SU-DHL-6 (cell line): ENCODE data around the gene RBL2.
A peak's percentile ranks its signal among the peaks of the same experiment; 100 is the strongest.
"Not testable (repeated sequence)": the region's sequence is repeated elsewhere in the genome, so short reads cannot be mapped to it uniquely, and the experiment has no call there.

ENCODE experiments used
- H2AFZ ChIP-seq: fragments of 200-600 bp; sonication (generic); 2 replicates; pipeline ENCODE4 v1.6.1; 2014; ENCODE audit warnings: low read depth, mild to moderate bottlenecking, moderate library complexity, mixed read lengths, antibody characterized with exemption, low read length; ENCODE audit not compliant: severe bottlenecking
- H3F3A ChIP-seq: fragments of 200-600 bp; shearing (Covaris generic); 2 replicates; pipeline ENCODE4 v1.6.0; 2016; ENCODE audit warnings: antibody characterized with exemption, mild to moderate bottlenecking; ENCODE audit not compliant: insufficient read depth
- H3K27ac ChIP-seq: fragments of 200-600 bp; sonication (generic); 2 replicates; pipeline ENCODE4 v1.5.1; 2016; ENCODE audit warnings: low read depth, mild to moderate bottlenecking, low read length, moderate library complexity, mixed read lengths
- H3K27me3 ChIP-seq: fragments of 200-600 bp; sonication (generic), shearing (Covaris generic); 2 replicates; pipeline ENCODE4 v1.6.0; 2014; ENCODE audit warnings: mild to moderate bottlenecking, low read length
- H3K36me3 ChIP-seq: fragments of 200-600 bp; sonication (generic); 2 replicates; pipeline ENCODE4 v1.6.1; 2014; ENCODE audit warnings: mild to moderate bottlenecking, low read length, mixed read lengths
- H3K4me2 ChIP-seq: fragments of 300-600, 200-600 bp; shearing (Covaris generic), sonication (generic); 2 replicates; pipeline ENCODE4 v1.6.0; 2014; ENCODE audit warnings: low read length, low read depth, mild to moderate bottlenecking; ENCODE audit not compliant: poor library complexity, severe bottlenecking
- H3K4me3 ChIP-seq: fragments of 200-600 bp; sonication (generic); 2 replicates; pipeline ENCODE4 v1.5.1; 2014; ENCODE audit warnings: antibody characterized with exemption, low read length, mild to moderate bottlenecking, mixed read lengths; ENCODE audit not compliant: insufficient read depth, poor library complexity, severe bottlenecking
- H3K79me2 ChIP-seq: fragments of 200-600 bp; sonication (generic); 2 replicates; pipeline ENCODE4 v1.6.1; 2014; ENCODE audit warnings: mild to moderate bottlenecking, low read length, moderate library complexity; ENCODE audit not compliant: insufficient read depth
- H3K9ac ChIP-seq: fragments of 200-600 bp; sonication (generic); 2 replicates; pipeline ENCODE4 v1.7.0; 2014; ENCODE audit warnings: mild to moderate bottlenecking, low read length
- H3K9me2 ChIP-seq: fragments of 200-600 bp; sonication (generic); replicated peaks from 2 replicates; pipeline ENCODE4 v1.6.1; 2014; ENCODE audit warnings: low read length; ENCODE audit not compliant: insufficient read depth
- H3K9me3 ChIP-seq: fragments of 200-600 bp; sonication (generic); 2 replicates; pipeline ENCODE4 v1.6.1; 2014; ENCODE audit warnings: low read length, mixed read lengths; ENCODE audit not compliant: insufficient read depth
- H4K20me1 ChIP-seq: fragments of 200-600 bp; sonication (generic); 2 replicates; pipeline ENCODE4 v1.6.1; 2014; ENCODE audit warnings: low read depth, mild to moderate bottlenecking, antibody characterized with exemption, low read length, moderate library complexity, mixed read lengths
- EZH2phosphoT487 ChIP-seq: fragments of 200-600 bp; sonication (generic), shearing (Covaris generic); conservative IDR thresholded peaks from 2 replicates; pipeline ENCODE4 v1.6.1; 2018; ENCODE audit warnings: mild to moderate bottlenecking, antibody characterized with exemption, low read length, moderate library complexity, mixed read lengths
- TF ChIP-seq, protein P1 (sequence below): fragments of 200-600 bp; sonication (generic); IDR thresholded peaks from one replicate; pipeline ENCODE4 v1.5.1; 2017; ENCODE audit warnings: antibody characterized with exemption, mild to moderate bottlenecking, low read length, moderate library complexity; ENCODE audit not compliant: insufficient read depth, poor library complexity, severe bottlenecking

RBL2 gene

DNA sequence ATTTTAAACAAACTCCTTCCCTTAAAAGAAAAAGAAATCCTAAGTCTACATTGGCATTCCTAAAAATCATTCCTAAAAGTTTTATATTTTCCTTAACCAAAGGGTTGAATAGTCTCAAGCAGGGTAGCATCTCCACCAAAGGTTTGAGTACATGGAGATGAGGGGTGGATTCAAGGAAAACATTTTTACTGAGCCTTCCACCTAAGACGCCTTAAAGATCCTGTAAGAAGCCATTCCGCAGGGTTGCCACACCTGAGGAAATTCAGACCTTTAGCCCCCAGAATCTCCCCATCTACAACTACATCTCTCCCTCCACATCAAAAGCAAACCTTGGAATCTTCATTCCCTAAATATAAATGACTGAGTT lies 76.4 kb downstream of the RBL2 start:
- TF ChIP-seq, protein P1, sequence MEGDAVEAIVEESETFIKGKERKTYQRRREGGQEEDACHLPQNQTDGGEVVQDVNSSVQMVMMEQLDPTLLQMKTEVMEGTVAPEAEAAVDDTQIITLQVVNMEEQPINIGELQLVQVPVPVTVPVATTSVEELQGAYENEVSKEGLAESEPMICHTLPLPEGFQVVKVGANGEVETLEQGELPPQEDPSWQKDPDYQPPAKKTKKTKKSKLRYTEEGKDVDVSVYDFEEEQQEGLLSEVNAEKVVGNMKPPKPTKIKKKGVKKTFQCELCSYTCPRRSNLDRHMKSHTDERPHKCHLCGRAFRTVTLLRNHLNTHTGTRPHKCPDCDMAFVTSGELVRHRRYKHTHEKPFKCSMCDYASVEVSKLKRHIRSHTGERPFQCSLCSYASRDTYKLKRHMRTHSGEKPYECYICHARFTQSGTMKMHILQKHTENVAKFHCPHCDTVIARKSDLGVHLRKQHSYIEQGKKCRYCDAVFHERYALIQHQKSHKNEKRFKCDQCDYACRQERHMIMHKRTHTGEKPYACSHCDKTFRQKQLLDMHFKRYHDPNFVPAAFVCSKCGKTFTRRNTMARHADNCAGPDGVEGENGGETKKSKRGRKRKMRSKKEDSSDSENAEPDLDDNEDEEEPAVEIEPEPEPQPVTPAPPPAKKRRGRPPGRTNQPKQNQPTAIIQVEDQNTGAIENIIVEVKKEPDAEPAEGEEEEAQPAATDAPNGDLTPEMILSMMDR = peak; percentile 3
- TF ChIP-seq EZH2phosphoT487 = no peak
- Histone ChIP-seq H3K27ac (no peak overlapping the region), H3K4me3 (no peak overlapping the region), H3F3A (no peaks in the 10 kb centered on the region), H3K9me2 (no peaks in the 10 kb centered on the region), H3K79me2 (no peaks in the 10 kb centered on the region), H2AFZ (peak overlapping the region; percentile 9), H3K9me3 (no peaks in the 10 kb centered on the region), H3K36me3 (no peaks in the 10 kb centered on the region), H4K20me1 (no peaks in the 10 kb centered on the region), H3K27me3 (no peaks in the 10 kb centered on the region), H3K9ac (no peak overlapping the region), H3K4me2 (no peak overlapping the region)

DNA sequence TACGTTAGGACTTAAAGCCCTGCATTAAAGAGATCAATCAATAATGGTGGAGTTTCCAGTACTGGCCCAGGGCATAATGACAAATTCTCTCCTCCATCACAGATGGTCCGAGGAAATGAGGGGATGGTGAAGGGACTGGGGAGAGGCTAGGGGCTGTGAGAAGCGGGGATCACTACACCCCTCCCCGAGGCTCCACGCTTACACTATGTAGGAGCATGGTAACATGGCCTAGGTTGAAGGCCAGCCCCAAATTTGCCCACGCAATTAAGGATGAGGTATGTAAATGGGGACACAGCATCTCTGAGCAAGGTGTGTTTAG lies 76.8 kb downstream of the RBL2 start:
- H3K36me3 ChIP-seq = no peaks in the 10 kb centered on the region
- no peak overlapping the region for H3K27ac ChIP-seq
- no peaks in the 10 kb centered on the region for H3F3A ChIP-seq
- H3K4me2 ChIP-seq = no peak overlapping the region
- TF ChIP-seq, protein P1 = no peak
- no peak for TF ChIP-seq EZH2phosphoT487
- no peaks in the 10 kb centered on the region for H3K9me2 ChIP-seq
- peak overlapping the region; percentile 9 for H2AFZ ChIP-seq
- no peaks in the 10 kb centered on the region for H4K20me1 ChIP-seq
- H3K9me3 ChIP-seq = no peaks in the 10 kb centered on the region
- no peak overlapping the region for H3K4me3 ChIP-seq
- no peak overlapping the region for H3K9ac ChIP-seq
- no peaks in the 10 kb centered on the region for H3K27me3 ChIP-seq
- H3K79me2 ChIP-seq = no peaks in the 10 kb centered on the region

DNA sequence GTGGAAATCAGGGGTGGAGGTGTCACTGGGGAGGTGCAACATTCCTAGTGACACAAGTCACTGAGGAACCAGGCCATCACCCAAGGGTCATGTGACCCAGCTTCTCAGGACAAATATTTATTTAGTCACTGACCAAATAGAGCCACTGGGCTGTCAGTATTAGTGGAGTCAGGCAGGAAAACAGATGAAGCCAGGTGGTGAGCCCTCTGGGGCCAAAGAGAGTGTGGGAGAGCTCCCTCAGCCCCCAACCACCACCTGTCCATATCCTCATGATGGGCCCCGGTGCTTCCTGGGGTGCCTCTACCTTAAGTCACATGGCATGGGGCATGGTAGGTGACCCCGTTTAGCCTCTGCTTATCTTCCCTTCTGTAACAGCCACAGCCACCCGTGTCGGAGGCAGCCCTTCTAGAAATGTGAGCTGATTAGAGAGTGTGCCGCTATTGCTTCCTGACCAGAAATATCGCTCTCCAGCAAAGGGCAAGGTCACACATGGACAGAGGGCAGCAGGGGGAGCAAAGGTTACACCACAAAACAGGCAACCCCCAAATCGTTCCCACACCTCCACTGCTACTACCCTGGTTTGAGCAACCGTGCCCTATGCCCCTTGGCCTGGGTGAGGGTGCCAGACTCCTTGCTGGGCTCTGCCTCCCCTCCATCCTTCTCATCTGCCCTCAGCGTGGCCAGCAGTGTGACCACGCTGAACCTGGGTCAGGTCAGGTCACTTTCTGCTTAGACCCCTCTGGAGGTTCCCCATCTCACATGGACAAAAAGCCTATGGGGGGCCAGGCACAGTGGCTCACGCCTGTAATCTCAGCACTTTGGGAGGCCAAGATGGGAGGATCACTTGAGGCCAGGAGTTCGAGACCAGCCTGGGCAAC lies 77.4 kb downstream of the RBL2 start:
- no peak overlapping the region for H3K4me3 ChIP-seq
- no peak overlapping the region for H3K9ac ChIP-seq
- H3F3A ChIP-seq = no peaks in the 10 kb centered on the region
- no peaks in the 10 kb centered on the region for H3K36me3 ChIP-seq
- H3K27ac ChIP-seq = no peak overlapping the region
- H2AFZ ChIP-seq = no peak overlapping the region
- H3K9me3 ChIP-seq = no peaks in the 10 kb centered on the region
- no peaks in the 10 kb centered on the region for H3K9me2 ChIP-seq
- H3K79me2 ChIP-seq = no peaks in the 10 kb centered on the region
- H4K20me1 ChIP-seq = no peaks in the 10 kb centered on the region
- H3K27me3 ChIP-seq = no peaks in the 10 kb centered on the region
- TF ChIP-seq EZH2phosphoT487 = no peak
- TF ChIP-seq, protein P1 = no peak
- H3K4me2 ChIP-seq = no peak overlapping the region

DNA sequence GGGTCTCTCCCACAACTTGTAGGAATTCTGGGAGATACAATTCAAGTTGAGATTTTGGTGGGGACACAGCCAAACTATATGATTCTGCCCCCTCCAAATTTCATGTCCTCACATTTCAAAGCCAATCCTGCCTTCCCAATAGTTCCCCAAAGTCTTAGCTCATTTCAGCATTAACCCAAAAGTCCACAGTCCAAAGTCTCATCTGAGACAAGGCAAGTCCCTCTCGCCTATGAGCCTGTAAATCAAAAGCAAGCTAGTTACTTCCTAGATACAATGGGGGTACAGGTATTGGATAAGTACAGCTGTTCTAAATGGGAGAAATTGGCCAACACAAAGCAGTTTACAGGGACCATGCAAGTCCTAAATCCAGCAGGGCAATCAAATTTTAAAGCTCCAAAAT lies 78.5 kb downstream of the RBL2 start:
- H3K36me3 ChIP-seq, H3K4me3 ChIP-seq, H3K9me2 ChIP-seq, H3K9ac ChIP-seq, H3K4me2 ChIP-seq, H3K27ac ChIP-seq, H3K79me2 ChIP-seq, H3F3A ChIP-seq, H2AFZ ChIP-seq, H3K9me3 ChIP-seq, H3K27me3 ChIP-seq, H4K20me1 ChIP-seq: not testable (repeated sequence)
